Loucy (cell line): ENCODE results near the gene FSTL4.

Experiments used
- H2AFZ ChIP-seq: fragments of 200-600 bp; sonication (generic); 2 replicates; pipeline ENCODE4 v1.6.0; 2016; ENCODE audit warnings: antibody characterized with exemption, mild to moderate bottlenecking, low read length, moderate library complexity
- H3F3A ChIP-seq: fragments of 200-600 bp; 2 replicates; pipeline ENCODE4 v1.6.0; 2016; ENCODE audit warnings: antibody characterized with exemption, low read depth, mild to moderate bottlenecking
- H3K27me3 ChIP-seq: fragments of 200-600 bp; sonication (generic); 2 replicates; pipeline ENCODE4 v1.6.1; 2014; ENCODE audit warnings: low read length, mild to moderate bottlenecking; ENCODE audit not compliant: insufficient read depth, poor library complexity, severe bottlenecking
- H3K36me3 ChIP-seq: fragments of 200-600 bp; sonication (generic); 2 replicates; pipeline ENCODE4 v1.6.1; 2016; ENCODE audit warnings: low read length; ENCODE audit not compliant: insufficient read depth
- H3K4me1 ChIP-seq: fragments of 200-600 bp; sonication (generic); 2 replicates; pipeline ENCODE4 v1.5.1; 2014; ENCODE audit warnings: low read length, mild to moderate bottlenecking; ENCODE audit not compliant: insufficient read depth, poor library complexity, severe bottlenecking
- H3K4me2 ChIP-seq: fragments of 200-600 bp; sonication (generic); 2 replicates; pipeline ENCODE4 v1.6.0; 2014; ENCODE audit warnings: antibody characterized with exemption, low read length, low read depth, mild to moderate bottlenecking; ENCODE audit not compliant: poor library complexity, severe bottlenecking
- H3K4me3 ChIP-seq: fragments of 200-600 bp; sonication (generic); 2 replicates; pipeline ENCODE4 v1.5.1; 2014; ENCODE audit warnings: low read length, mild to moderate bottlenecking, mixed read lengths; ENCODE audit not compliant: poor library complexity, severe bottlenecking
- H3K79me2 ChIP-seq: fragments of 200-600 bp; sonication (generic); 2 replicates; pipeline ENCODE4 v1.6.1; 2014; ENCODE audit warnings: low read length; ENCODE audit not compliant: insufficient read depth
- H3K9ac ChIP-seq: fragments of 200-600 bp; sonication (generic); 2 replicates; pipeline ENCODE4 v1.6.0; 2014; ENCODE audit warnings: mild to moderate bottlenecking, low read depth, low read length, moderate library complexity; ENCODE audit not compliant: poor library complexity, severe bottlenecking
- H3K9me2 ChIP-seq: fragments of 200-600 bp; sonication (generic); replicated peaks from 2 replicates; pipeline ENCODE4 v1.6.1; 2016; ENCODE audit warnings: low read depth, low read length, mixed read lengths
- H3K9me3 ChIP-seq: fragments of 200-600 bp; sonication (generic); 2 replicates; pipeline ENCODE4 v1.6.1; 2014; ENCODE audit warnings: mild to moderate bottlenecking, antibody characterized with exemption, low read length, low read depth; ENCODE audit not compliant: insufficient read depth
- H4K20me1 ChIP-seq: fragments of 200-600 bp; sonication (generic); 2 replicates; pipeline ENCODE4 v1.6.0; 2014; ENCODE audit warnings: antibody characterized with exemption, low read length, mild to moderate bottlenecking; ENCODE audit not compliant: insufficient read depth, poor library complexity, severe bottlenecking
- EZH2phosphoT487 ChIP-seq: fragments of 200-600 bp; IDR thresholded peaks from 2 replicates; pipeline ENCODE4 v1.6.1; 2018; ENCODE audit warnings: antibody characterized with exemption, mild to moderate bottlenecking, moderate library complexity, borderline replicate concordance
- TF ChIP-seq, protein P1 (sequence below): fragments of 200-600 bp; sonication (generic); conservative IDR thresholded peaks from 2 replicates; pipeline ENCODE4 v1.5.1; 2014; ENCODE audit warnings: mild to moderate bottlenecking, antibody characterized with exemption, low read length

FSTL4 gene

DNA sequence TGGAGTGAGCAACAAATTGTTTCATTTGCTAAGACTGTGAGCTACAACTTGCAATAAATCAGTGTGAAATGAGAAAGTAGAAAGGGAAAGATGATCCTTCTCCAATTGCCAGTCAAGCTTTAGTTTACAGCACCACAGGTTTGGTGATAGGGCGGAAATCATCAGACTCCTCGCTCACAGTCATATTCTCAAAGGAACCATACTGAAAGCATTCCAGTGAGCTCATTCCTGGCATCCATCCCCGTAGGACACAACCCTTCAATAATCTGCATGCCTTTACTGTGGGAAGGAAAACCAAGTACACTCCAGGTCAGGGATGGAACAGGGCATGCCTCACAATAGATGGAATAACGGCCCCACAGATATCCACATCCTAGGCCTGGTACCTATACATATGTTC, 80.7 kb downstream of the FSTL4 start:
- no peaks in the 10 kb centered on the region for H3K27me3 ChIP-seq
- no peaks in the 10 kb centered on the region for H3F3A ChIP-seq
- H2AFZ ChIP-seq = no peak overlapping the region
- H3K4me1 ChIP-seq = no peaks in the 10 kb centered on the region
- H4K20me1 ChIP-seq = no peaks in the 10 kb centered on the region
- no peaks in the 10 kb centered on the region for H3K79me2 ChIP-seq
- H3K4me2 ChIP-seq = no peak overlapping the region
- no peak overlapping the region for H3K4me3 ChIP-seq
- no peaks in the 10 kb centered on the region for H3K9me3 ChIP-seq
- no peaks in the 10 kb centered on the region for H3K9me2 ChIP-seq
- TF ChIP-seq, protein P1, sequence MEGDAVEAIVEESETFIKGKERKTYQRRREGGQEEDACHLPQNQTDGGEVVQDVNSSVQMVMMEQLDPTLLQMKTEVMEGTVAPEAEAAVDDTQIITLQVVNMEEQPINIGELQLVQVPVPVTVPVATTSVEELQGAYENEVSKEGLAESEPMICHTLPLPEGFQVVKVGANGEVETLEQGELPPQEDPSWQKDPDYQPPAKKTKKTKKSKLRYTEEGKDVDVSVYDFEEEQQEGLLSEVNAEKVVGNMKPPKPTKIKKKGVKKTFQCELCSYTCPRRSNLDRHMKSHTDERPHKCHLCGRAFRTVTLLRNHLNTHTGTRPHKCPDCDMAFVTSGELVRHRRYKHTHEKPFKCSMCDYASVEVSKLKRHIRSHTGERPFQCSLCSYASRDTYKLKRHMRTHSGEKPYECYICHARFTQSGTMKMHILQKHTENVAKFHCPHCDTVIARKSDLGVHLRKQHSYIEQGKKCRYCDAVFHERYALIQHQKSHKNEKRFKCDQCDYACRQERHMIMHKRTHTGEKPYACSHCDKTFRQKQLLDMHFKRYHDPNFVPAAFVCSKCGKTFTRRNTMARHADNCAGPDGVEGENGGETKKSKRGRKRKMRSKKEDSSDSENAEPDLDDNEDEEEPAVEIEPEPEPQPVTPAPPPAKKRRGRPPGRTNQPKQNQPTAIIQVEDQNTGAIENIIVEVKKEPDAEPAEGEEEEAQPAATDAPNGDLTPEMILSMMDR = no peak
- TF ChIP-seq EZH2phosphoT487 = no peak
- no peaks in the 10 kb centered on the region for H3K36me3 ChIP-seq
- no peak overlapping the region for H3K9ac ChIP-seq

GRCh38 chr5:133531178-133531577, 81.2 kb downstream of the FSTL4 start:
- no peak overlapping the region for H2AFZ ChIP-seq
- no peak overlapping the region for H3K4me3 ChIP-seq
- H3K36me3 ChIP-seq = no peaks in the 10 kb centered on the region
- H3K9me3 ChIP-seq = no peaks in the 10 kb centered on the region
- no peaks in the 10 kb centered on the region for H3K79me2 ChIP-seq
- no peaks in the 10 kb centered on the region for H3K9me2 ChIP-seq
- H3K4me2 ChIP-seq = no peak overlapping the region
- no peaks in the 10 kb centered on the region for H3K27me3 ChIP-seq
- H3F3A ChIP-seq = no peaks in the 10 kb centered on the region
- no peaks in the 10 kb centered on the region for H4K20me1 ChIP-seq
- no peaks in the 10 kb centered on the region for H3K4me1 ChIP-seq
- H3K9ac ChIP-seq = no peak overlapping the region
- TF ChIP-seq EZH2phosphoT487 = no peak
- TF ChIP-seq, protein P1 = no peak

DNA sequence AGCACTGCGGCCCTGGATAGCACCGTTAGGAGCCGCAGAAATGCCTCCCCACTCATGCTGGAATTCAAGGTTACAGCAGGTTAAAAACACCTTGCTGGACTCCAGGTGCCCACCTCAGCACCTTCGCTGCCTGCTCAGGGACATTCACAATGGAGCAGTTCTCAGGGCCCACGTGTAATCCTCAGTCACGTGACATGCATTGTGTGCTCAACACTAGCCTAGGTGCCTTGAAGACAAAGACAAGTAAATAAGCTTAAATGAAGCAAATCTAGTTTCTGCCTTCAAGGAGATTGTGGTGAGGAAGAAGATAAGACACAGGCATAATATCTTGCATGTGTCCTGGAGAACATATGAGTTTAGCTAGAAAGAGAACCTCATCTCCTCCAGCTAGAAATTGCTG, 82.1 kb downstream of the FSTL4 start:
- H3K4me3 ChIP-seq = no peak overlapping the region
- no peaks in the 10 kb centered on the region for H3K9me3 ChIP-seq
- H3F3A ChIP-seq = no peaks in the 10 kb centered on the region
- H3K4me2 ChIP-seq = no peak overlapping the region
- H3K27me3 ChIP-seq = no peaks in the 10 kb centered on the region
- no peaks in the 10 kb centered on the region for H3K9me2 ChIP-seq
- no peaks in the 10 kb centered on the region for H3K4me1 ChIP-seq
- H3K36me3 ChIP-seq = no peaks in the 10 kb centered on the region
- H2AFZ ChIP-seq = no peak overlapping the region
- no peak overlapping the region for H3K9ac ChIP-seq
- H3K79me2 ChIP-seq = no peaks in the 10 kb centered on the region
- TF ChIP-seq, protein P1 = no peak
- no peak for TF ChIP-seq EZH2phosphoT487
- H4K20me1 ChIP-seq = no peaks in the 10 kb centered on the region
